Fibroblast of skin of back (primary cell): Measurements from ENCODE around the gene SRY. TPM values are rescaled to one million over a fixed set of nuclear protein-coding genes. Genes with fewer than 3 reads are reported as not detected.
"Not testable (repeated sequence)": the region's sequence is repeated elsewhere in the genome, so short reads cannot be mapped to it uniquely, and the experiment has no call there.

Experiments used
- DNase-seq: peaks from one replicate; pipeline ENCODE4 v3.0.0-alpha.2; 2013
- polyA plus RNA-seq, 2 experiments: library from polyadenylated mRNA; unstranded; fragments of 120-200 nt; gene quantifications; one replicate each; pipeline ENCODE4 v1.2.1, GENCODE V29; 2013; ENCODE audit not compliant: insufficient read length in 2 of 2

SRY gene
- not detected for polyA plus RNA-seq (2013, experiment 1 of 2; ENCODE audit: insufficient read length)
- not detected for polyA plus RNA-seq (2013, experiment 2 of 2; ENCODE audit: insufficient read length)

- DNase-seq: no peak
These were observed at the start of gene SRY for GRCh38 chrY:2787600-2787999. SRY (minus strand) TSS chrY:2787682; CDS start chrY:2787603, 79 bp downstream.

DNA sequence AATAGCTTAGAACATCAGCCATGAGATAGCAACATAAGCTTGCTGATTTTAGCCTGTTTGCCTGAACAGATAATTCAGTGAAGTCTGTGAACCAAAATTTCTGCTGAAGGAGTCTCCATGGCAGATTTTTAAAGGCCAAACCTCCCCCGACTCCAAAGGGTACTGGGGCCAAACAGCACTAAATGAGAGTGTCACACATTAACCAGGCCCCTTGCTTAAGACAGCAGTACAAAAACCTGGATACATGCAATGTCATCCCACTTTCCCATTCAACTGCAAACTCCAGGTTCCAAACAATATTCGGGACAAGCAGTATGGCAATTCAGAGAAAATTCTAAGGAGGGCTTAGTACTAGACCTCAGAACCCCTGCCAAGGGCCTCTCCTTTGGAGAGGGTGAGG lies 49.6 kb upstream of the SRY start:
- no peak for DNase-seq

DNA sequence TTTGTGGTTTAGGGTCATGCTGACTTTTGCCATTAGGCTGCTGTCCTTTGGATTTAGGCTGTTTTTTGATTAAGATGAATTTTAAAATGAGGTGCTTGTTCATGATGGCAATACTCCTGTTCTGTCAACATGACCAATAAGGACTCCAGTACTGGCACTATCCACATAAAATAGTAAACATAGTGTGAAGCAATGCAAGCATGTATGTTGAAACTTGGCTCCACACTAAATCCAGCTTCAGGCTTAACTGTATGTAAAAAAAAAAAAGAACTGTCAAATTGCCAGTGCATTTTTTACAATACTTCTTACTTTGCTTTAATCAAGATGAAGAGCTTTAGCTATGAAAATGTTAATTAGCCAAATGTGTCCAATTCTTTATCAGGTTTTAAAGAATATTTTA lies 47.7 kb upstream of the SRY start:
- no peak for DNase-seq

GRCh38 chrY:2828497-2828896 lies 41.0 kb upstream of the SRY start:
- DNase-seq: no peak

GRCh38 chrY:2824471-2824870 lies 37.0 kb upstream of the SRY start:
- no peak for DNase-seq

DNA sequence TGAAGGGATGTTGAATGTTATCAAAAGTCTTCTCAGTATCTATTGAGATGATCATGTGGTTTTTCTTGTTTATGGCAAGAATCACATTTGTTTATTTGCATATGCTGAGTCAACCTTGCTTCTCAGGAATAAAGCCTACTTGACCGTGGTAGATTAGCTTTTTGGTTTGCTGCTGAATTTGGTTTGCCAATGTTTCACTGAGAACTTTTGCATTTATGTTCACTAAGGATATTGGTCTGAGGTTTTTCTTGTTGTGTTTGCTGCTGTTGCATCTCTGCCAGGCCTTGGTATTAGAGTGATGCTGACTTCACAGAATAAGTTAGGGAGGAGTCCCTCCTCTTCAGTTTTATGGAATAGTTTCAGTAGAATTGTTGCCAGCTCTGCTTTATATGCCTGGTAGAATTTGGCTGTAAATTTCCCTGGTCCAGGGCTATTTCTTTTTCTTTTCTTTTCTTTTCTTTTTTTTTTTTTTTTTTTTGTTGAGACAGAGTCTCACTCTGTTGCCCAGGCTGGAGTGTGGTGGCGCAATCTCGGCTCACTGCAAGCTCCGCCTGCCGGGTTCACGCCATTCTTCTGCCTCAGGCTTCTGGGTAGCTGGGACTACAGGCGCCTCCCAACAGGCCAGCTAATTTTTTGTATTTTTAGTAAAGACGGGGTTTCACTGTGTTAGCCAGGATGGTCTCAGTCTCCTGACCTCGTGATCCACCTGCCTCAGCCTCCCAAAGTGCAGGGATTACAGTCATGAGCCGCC lies 29.8 kb upstream of the SRY start:
- DNase-seq: not testable (repeated sequence)

- DNase-seq: peak; percentile 19
These were observed 12.8 kb upstream of the SRY start for GRCh38 chrY:2800246-2800645.

- no peak for DNase-seq
These were observed 10.5 kb upstream of the SRY start for GRCh38 chrY:2797991-2798390.

GRCh38 chrY:2796977-2797523 lies 9.6 kb upstream of the SRY start:
- no peak for DNase-seq

DNA sequence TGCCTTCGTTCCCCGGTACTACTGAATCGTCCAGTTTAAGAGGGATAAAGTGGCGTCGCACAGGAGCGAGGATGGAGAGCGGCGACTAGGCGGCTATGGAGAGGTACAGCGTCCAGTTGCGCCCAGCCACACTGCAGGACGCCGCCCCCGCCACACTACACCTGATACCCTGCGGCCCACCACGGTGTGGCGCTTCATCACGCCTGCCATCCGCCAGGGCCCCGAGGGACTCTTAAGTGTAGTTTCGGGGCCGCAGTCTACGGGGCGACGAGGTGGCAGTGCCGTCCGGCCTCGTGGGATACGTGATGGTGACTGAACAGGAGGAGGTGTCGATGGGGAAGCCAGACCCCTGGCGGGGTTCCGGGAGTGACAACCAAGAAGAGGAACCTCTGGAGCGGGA lies 2.3 kb upstream of the SRY start:
- DNase-seq: no peak

GRCh38 chrY:2786876-2787512 lies 488 bp downstream of the SRY start:
- DNase-seq: no peak
